H1 (cell line): Measurements from ENCODE around the gene NDRG2.

Experiments
- CHD1 ChIP-seq: IDR thresholded peaks from 2 replicates; pipeline ENCODE4 v1.6.1; 2012; ENCODE audit warnings: low read depth, low read length, improper control_type of control experiment
- JUN ChIP-seq: IDR thresholded peaks from 2 replicates; pipeline ENCODE4 v1.6.1; 2011; ENCODE audit warnings: low read depth, mild to moderate bottlenecking, improper control_type of control experiment, low read length
- JUND ChIP-seq: IDR thresholded peaks from 2 replicates; pipeline ENCODE4 v1.6.1; 2011; ENCODE audit warnings: mild to moderate bottlenecking, improper control_type of control experiment, low read length
- KDM5A ChIP-seq: fragments of 200-600 bp; IDR thresholded peaks from 2 replicates; pipeline ENCODE4 v1.7.1; 2012; ENCODE audit warnings: mild to moderate bottlenecking, low read length, inconsistent platforms, mixed read lengths
- POLR2AphosphoS5 ChIP-seq: IDR thresholded peaks from 2 replicates; pipeline ENCODE4 v1.6.1; 2011; ENCODE audit warnings: low read depth, low read length
- TBP ChIP-seq: IDR thresholded peaks from 2 replicates; pipeline ENCODE4 v1.6.1; 2011; ENCODE audit warnings: low read depth, low read length, improper control_type of control experiment
- YY1 ChIP-seq: IDR thresholded peaks from 2 replicates; pipeline ENCODE4 v1.6.1; 2011; ENCODE audit warnings: low read depth, mild to moderate bottlenecking, low read length
- TF ChIP-seq, protein P1 (sequence below): IDR thresholded peaks from 2 replicates; pipeline ENCODE4 v1.6.1; 2011; ENCODE audit warnings: low read depth, mild to moderate bottlenecking, low read length; ENCODE audit not compliant: insufficient read depth
- TF ChIP-seq, protein P2 (sequence below), 3 experiments: IDR thresholded peaks; 1 replicate in 2 of 3; 2 replicates in 1 of 3; pipeline versions ENCODE4 v1.5.1 to v1.6.1; 2011; ENCODE audit warnings: low read length in 3 of 3, mild to moderate bottlenecking in 3 of 3, inconsistent platforms in 2 of 3, low read depth in 1 of 3, moderate library complexity in 1 of 3; ENCODE audit not compliant: insufficient read depth in 1 of 3; ENCODE audit errors: control extremely low read depth in 1 of 3
- TF ChIP-seq, protein P3 (sequence below): IDR thresholded peaks from 2 replicates; pipeline ENCODE4 v1.6.1; 2011; ENCODE audit warnings: low read length, improper control_type of control experiment

DNA sequence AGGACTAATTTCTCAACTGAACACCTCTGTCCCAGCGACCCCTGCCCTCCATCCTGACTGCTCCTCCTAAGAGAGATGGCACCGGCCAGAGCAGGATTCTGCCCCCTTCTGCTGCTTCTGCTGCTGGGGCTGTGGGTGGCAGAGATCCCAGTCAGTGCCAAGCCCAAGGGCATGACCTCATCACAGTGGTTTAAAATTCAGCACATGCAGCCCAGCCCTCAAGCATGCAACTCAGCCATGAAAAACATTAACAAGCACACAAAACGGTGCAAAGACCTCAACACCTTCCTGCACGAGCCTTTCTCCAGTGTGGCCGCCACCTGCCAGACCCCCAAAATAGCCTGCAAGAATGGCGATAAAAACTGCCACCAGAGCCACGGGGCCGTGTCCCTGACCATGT lies 18.1 kb upstream of the NDRG2 start:
- TF ChIP-seq, protein P1, sequence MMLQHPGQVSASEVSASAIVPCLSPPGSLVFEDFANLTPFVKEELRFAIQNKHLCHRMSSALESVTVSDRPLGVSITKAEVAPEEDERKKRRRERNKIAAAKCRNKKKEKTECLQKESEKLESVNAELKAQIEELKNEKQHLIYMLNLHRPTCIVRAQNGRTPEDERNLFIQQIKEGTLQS, result no peak
- TF ChIP-seq JUND (no peak), POLR2AphosphoS5 (no peak), KDM5A (no peak), YY1 (no peak), CHD1 (no peak), JUN (no peak), TBP (no peak)
- TF ChIP-seq, protein P2, sequence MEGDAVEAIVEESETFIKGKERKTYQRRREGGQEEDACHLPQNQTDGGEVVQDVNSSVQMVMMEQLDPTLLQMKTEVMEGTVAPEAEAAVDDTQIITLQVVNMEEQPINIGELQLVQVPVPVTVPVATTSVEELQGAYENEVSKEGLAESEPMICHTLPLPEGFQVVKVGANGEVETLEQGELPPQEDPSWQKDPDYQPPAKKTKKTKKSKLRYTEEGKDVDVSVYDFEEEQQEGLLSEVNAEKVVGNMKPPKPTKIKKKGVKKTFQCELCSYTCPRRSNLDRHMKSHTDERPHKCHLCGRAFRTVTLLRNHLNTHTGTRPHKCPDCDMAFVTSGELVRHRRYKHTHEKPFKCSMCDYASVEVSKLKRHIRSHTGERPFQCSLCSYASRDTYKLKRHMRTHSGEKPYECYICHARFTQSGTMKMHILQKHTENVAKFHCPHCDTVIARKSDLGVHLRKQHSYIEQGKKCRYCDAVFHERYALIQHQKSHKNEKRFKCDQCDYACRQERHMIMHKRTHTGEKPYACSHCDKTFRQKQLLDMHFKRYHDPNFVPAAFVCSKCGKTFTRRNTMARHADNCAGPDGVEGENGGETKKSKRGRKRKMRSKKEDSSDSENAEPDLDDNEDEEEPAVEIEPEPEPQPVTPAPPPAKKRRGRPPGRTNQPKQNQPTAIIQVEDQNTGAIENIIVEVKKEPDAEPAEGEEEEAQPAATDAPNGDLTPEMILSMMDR (IDR thresholded peaks at IDR 0.05; ENCODE audit: control extremely low read depth in 1 of 3, insufficient read depth in 1 of 3, low read depth in 1 of 3, low read length in 3 of 3), result no peak
- TF ChIP-seq, protein P3, sequence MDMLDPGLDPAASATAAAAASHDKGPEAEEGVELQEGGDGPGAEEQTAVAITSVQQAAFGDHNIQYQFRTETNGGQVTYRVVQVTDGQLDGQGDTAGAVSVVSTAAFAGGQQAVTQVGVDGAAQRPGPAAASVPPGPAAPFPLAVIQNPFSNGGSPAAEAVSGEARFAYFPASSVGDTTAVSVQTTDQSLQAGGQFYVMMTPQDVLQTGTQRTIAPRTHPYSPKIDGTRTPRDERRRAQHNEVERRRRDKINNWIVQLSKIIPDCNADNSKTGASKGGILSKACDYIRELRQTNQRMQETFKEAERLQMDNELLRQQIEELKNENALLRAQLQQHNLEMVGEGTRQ, result no peak
